Stomach (tissue), 9 donors: ENCODE results near the gene PRRG2. TPM values are rescaled to one million over a fixed set of nuclear protein-coding genes. Genes with fewer than 3 reads are reported as not detected.

Experiments
- DNase-seq, 2 donors: peaks; one replicate each; pipeline versions ENCODE4 v3.0.0 to v3.0.0-alpha.2; 2013 to 2019
- H3K27ac ChIP-seq, 5 donors: fragments of 200-600 bp in 4 of 5; sonication (generic) in 4 of 5; one replicate each; pipeline ENCODE4 v1.5.1; 2013 to 2019; ENCODE audit warnings: mild to moderate bottlenecking in 1 of 5, moderate library complexity in 1 of 5
- H3K27me3 ChIP-seq, 3 donors: fragments of 200-600 bp; sonication (generic); one replicate each; pipeline ENCODE4 v1.5.1; 2017 to 2019; ENCODE audit warnings: mixed run types in 1 of 3
- H3K36me3 ChIP-seq, 4 donors: fragments of 200-600 bp; sonication (generic); 1 replicate in 3 of 4; 2 replicates in 1 of 4; pipeline ENCODE4 v1.5.1; 2016 to 2019
- H3K4me1 ChIP-seq, 4 donors: fragments of 200-600 bp; sonication (generic); one replicate each; pipeline ENCODE4 v1.5.1; 2016 to 2019
- H3K4me3 ChIP-seq, 4 donors: fragments of 200-600 bp; sonication (generic) in 3 of 4; one replicate each; pipeline ENCODE4 v1.5.1; 2016 to 2019; ENCODE audit warnings: mild to moderate bottlenecking in 1 of 4
- H3K9me3 ChIP-seq, 4 donors: fragments of 200-600 bp; sonication (generic); one replicate each; pipeline ENCODE4 v1.5.1; 2016 to 2019
- EP300 ChIP-seq: sonication (generic); formaldehyde crosslinking; IDR thresholded peaks from one replicate; pipeline ENCODE4 v1.6.1; 2017; ENCODE audit warnings: antibody characterized with exemption
- POLR2A ChIP-seq, 4 donors: fragments of 450-650 bp; IDR thresholded peaks; one replicate each; pipeline ENCODE4 v1.6.1; 2016; ENCODE audit warnings: antibody characterized with exemption in 4 of 4, control low read depth in 2 of 4, mild to moderate bottlenecking in 1 of 4, moderate library complexity in 1 of 4
- POLR2AphosphoS5 ChIP-seq, 3 donors: sonication (generic); formaldehyde crosslinking; IDR thresholded peaks; one replicate each; pipeline ENCODE4 v1.6.1; 2016; ENCODE audit warnings: antibody characterized with exemption in 3 of 3
- WGBS, 5 donors: extraction: QIAGEN DNeasy Blood & Tissue Kit in 3 of 5; methylation state at CpG; one replicate each; pipeline versions ENCODE4 v1.1.5 to v1.1.7; 2013 to 2018; 5-methylcytosine and 5-hydroxymethylcytosine counted together
- intact Hi-C: fragments of 100-400 bp; cut with DNase I; formaldehyde crosslinking; loops from one replicate; pipeline ENCODE4 v1.15.1; 2023; ENCODE audit warnings: low total_unique reads
- polyA plus RNA-seq, 3 donors: library from polyadenylated mRNA; stranded (reverse); fragments of 200-250 nt; gene quantifications; one replicate each; pipeline ENCODE4 v1.2.3, GENCODE V29; 2013
- total RNA-seq, 5 donors: library from RNA; depleted of rRNA; stranded (reverse); fragments of >200 nt; gene quantifications; one replicate each; pipeline versions ENCODE4 v1.1.0 to v1.2.3, GENCODE V29; 2014 to 2016
- TF ChIP-seq, protein P1 (sequence below), 7 experiments: fragments of 450-650 bp in 4 of 7; fragments of 200-600 bp in 3 of 7; sonication (generic) in 3 of 7; IDR thresholded peaks; one replicate each; pipeline ENCODE4 v1.5.1; 2016 to 2019; ENCODE audit warnings: antibody characterized with exemption in 7 of 7, control low read depth in 2 of 7, mild to moderate bottlenecking in 1 of 7
- donor health status: healthy with polysubstance abuse.
- donor health status: Bipolar disorder and iron deficiency.
- donor health status: healthy.

PRRG2 gene
- total and polyA plus RNA-seq, 8 donors = 5.9 to 14.7 (median 9.5) TPM; not detected in 2

DNA sequence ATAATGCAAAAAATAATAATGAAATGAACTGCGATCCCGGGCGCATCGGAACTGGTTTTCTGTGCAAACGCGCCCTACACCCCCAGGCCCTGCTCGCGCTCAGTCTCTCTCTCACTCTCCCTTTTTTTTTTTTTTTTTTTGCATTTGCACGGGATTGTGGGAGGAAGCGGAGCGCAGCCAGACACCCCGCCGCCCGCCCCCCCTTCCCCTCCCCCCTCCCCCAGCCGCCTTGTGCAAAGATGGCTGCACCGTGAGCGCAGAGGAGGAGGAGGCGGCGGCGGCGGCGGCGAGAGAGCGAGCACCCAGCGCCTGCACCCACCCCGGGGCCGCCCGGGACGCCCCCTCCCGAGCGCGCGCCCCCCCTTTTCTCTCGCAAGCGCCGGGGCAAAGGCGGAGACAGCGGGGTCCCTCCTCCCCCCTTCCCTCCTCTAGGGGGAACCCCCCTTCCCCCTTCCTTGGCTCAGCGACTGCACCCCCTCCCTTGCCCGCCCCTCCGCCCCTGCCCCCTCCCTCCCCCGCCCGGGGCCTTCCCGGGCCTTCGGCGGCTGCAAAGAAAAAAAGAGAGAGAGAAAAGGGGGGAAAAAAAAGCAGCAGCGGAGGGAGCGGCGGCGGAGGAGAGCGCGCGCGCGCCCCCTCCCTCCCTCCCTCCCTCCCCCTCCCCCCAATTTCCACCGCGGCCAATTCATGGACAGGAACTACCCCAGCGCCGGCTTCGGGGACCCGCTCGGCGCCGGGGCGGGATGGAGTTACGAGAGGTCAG lies 10.0 kb downstream of the PRRG2 start, which contains the start of gene PRR12:
Gene PRR12 (plus strand): TSS at position 212 of the 760 bp plus-strand sequence. CDS start 473 bp downstream, at position 685.
- WGBS, 5 donors = 0 to 2% (median 1%) methylated on average over 34 to 60 of the region's 66 CpGs
- H3K36me3 ChIP-seq = peaks cover 20 to 24% (median 23%) of the 10 kb centered on the region in 4 donors
- H3K4me1 ChIP-seq = peaks cover 21 to 53% (median 45%) of the 10 kb centered on the region in 4 donors
- peak; percentile 59 to 91 for DNase-seq
- H3K27ac ChIP-seq = peak within 1 kb of the TSS; percentile 92 to 99 (median 96)
- H3K27me3 ChIP-seq = no peaks in the 10 kb centered on the region
- H3K9me3 ChIP-seq = no peaks in the 10 kb centered on the region
- intact Hi-C loops = no loop called here
- TF ChIP-seq EP300 = no peak
- no peak for TF ChIP-seq POLR2A (IDR thresholded peaks at IDR 0.05)
- TF ChIP-seq, protein P1, sequence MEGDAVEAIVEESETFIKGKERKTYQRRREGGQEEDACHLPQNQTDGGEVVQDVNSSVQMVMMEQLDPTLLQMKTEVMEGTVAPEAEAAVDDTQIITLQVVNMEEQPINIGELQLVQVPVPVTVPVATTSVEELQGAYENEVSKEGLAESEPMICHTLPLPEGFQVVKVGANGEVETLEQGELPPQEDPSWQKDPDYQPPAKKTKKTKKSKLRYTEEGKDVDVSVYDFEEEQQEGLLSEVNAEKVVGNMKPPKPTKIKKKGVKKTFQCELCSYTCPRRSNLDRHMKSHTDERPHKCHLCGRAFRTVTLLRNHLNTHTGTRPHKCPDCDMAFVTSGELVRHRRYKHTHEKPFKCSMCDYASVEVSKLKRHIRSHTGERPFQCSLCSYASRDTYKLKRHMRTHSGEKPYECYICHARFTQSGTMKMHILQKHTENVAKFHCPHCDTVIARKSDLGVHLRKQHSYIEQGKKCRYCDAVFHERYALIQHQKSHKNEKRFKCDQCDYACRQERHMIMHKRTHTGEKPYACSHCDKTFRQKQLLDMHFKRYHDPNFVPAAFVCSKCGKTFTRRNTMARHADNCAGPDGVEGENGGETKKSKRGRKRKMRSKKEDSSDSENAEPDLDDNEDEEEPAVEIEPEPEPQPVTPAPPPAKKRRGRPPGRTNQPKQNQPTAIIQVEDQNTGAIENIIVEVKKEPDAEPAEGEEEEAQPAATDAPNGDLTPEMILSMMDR (IDR thresholded peaks at IDR 0.05) = no peak
- no peak for TF ChIP-seq POLR2AphosphoS5 (IDR thresholded peaks at IDR 0.05)
- H3K4me3 ChIP-seq = peak within 1 kb of the TSS; percentile 70 to 95 (median 90)

DNA sequence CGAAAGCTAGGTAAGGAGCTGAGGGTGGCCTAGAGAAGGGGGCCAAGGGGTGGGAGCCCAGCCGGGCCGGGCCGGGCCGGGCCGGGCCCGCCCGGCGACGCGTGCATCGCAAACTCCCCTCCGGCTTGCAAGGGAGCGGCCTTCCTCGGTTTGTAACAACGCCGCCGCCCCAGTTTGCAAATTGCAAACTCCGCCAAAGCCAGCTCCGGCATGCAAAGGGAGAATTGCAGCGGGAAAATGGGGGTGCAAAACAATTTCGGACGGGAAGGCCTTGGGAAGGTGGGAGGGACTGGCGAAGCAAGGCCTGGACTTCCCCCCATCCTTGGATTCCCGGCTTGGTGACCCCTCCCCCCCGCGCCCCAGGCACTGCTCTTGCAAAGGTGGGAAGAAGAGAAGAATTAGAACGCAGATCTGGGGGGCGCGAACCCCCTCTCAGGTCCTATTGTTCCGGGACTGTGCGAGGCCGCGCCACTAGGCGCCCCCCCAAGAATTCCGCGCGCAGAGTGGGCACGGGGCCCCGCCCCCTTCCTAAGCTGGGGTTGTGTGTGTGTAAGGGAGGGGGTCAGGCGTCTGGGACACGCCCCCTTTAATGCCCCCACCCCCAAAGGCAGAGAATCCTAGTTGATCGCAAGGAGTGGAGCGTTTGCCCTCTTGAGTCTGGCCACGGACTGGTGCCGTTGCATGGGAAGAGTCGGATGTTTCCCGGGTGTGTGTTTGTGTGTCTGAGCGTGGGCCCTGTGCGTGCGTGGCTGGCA lies 10.8 kb downstream of the PRRG2 start:
- peaks cover 28 to 32% (median 31%) of the 10 kb centered on the region in 4 donors for H3K36me3 ChIP-seq
- DNase-seq = peak; percentile 40 to 74
- no peaks in the 10 kb centered on the region for H3K27me3 ChIP-seq
- peak overlapping the region; percentile 70 to 95 (median 90) for H3K4me3 ChIP-seq
- H3K9me3 ChIP-seq = no peaks in the 10 kb centered on the region
- 0 to 1% (median 1%) methylated on average over 24 to 51 of the region's 51 CpGs for WGBS, 5 donors
- TF ChIP-seq EP300 = no peak
- TF ChIP-seq, protein P1 (IDR thresholded peaks at IDR 0.05) = no peak
- no peak for TF ChIP-seq POLR2AphosphoS5 (IDR thresholded peaks at IDR 0.05)
- TF ChIP-seq POLR2A (IDR thresholded peaks at IDR 0.05) = no peak
- intact Hi-C loops = no loop called here
- peak overlapping the region; percentile 92 to 99 (median 96) for H3K27ac ChIP-seq
- H3K4me1 ChIP-seq = peaks cover 21 to 53% (median 45%) of the 10 kb centered on the region in 4 donors

DNA sequence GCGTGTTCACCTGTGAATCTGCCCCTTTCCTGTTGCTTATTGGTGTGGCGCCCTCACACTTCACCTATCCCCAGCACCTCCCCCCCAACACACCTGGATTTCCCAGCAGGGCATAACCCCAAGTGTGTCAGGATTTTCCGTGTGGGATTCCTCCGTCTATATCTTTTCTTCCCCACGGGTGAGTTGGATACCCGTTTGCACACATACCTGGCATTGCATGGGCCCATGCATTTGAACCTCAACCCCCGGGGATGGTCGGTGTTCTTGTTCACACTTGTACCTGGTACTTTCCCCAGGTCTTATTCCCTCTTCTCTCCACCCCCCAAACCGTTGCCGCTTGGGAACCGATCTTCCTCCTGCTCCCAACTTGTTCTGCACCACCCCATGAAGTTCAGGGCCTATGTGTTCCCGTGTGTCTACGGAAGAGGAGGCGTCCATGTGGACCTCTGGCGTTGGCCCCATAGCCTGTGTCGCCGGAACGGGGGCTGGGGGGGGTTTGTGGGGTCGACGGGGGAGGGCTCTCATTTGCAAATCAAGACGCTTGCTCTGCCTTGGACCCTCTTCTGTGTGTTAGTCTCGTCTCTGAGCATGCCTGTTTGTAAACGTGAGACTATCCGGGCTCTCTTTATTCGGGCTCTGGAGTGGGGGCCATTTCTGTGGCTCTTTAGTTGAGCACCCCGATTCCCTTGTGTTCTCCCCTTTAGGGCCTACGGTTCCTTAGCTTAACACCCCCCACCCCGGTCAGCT lies 11.5 kb downstream of the PRRG2 start:
- intact Hi-C loops = no loop called here
- Histone ChIP-seq H3K27me3 (no peaks in the 10 kb centered on the region), H3K27ac (peak overlapping the region; percentile 92 to 99 (median 96)), H3K9me3 (no peaks in the 10 kb centered on the region), H3K36me3 (peaks cover 35 to 39% (median 38%) of the 10 kb centered on the region in 4 donors), H3K4me1 (peaks cover 21 to 53% (median 45%) of the 10 kb centered on the region in 4 donors), H3K4me3 (peak overlapping the region; percentile 70 to 95 (median 90))
- no peak for TF ChIP-seq POLR2A (IDR thresholded peaks at IDR 0.05)
- DNase-seq = peak in 1 of 2 donors; percentile 46
- WGBS, 5 donors = 2 to 5% (median 3%) methylated on average over 27 to 28 of the region's 28 CpGs

DNA sequence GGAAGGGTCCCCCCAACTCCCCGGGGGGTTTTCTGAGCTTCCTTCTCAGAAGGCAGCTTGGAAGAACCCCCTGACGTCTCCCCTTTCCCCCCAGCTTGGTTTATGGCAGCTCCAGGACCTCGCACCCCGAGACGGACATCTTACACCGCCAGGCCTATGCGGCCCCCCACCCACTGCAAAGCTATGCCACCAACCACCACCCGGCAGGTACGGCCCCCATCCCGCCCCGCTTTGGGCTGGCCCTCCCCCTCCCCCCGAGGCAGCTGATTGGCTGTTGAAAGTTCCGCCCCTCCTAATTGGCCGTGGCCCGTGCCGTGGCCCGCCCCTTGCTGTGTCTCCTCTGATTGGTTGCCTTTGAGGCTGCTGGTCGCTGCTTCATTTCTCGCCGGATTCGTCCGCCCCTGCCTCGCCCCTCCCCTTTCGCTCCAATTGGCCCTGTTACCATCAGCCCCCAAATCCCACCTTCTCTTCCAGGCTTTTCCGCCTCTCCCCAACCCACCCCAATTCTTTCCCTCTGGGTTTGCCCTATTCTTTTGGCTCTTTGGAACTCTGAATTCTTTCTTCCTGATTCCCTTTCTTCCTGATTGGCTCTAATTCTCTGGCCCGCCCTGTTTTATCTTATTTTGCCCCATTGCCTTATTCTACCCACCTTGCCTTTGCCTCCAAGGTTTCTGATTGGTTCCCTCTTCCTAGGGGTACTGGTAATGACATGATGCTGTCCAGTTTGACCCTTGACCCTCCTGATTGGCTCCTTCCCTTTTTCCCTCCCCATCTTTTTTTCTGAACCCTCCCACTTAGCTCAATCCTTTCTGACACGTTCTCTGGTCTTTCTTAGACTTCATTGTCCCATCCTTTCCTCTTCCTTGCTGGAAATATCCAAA lies 12.4 kb downstream of the PRRG2 start:
- WGBS, 5 donors = 4 to 9% (median 6%) methylated on average over 16 to 27 of the region's 27 CpGs
- TF ChIP-seq POLR2AphosphoS5 (IDR thresholded peaks at IDR 0.05) (peak in 1 of 3 donors; percentile 48), POLR2A (IDR thresholded peaks at IDR 0.05) (no peak)
- TF ChIP-seq, protein P1 (IDR thresholded peaks at IDR 0.05) = no peak

More for the DNA sequence above, 12.4 kb downstream of the PRRG2 start:
- peaks cover 21 to 53% (median 45%) of the 10 kb centered on the region in 4 donors for H3K4me1 ChIP-seq
- H3K9me3 ChIP-seq = no peaks in the 10 kb centered on the region
- peak; percentile 94 to 97 for DNase-seq
- H3K36me3 ChIP-seq = peaks cover 42 to 47% (median 46%) of the 10 kb centered on the region in 4 donors
- H3K27me3 ChIP-seq = no peaks in the 10 kb centered on the region
- intact Hi-C loops = no loop called here
- peak overlapping the region; percentile 92 to 99 (median 96) for H3K27ac ChIP-seq
- H3K4me3 ChIP-seq = peak overlapping the region; percentile 70 to 95 (median 90)
